Bronchial epithelial cell (primary cell): Measurements from ENCODE around the gene ATP5F1D. TPM values are rescaled to one million over a fixed set of nuclear protein-coding genes. Genes with fewer than 3 reads are reported as not detected.

Source experiments
- DNase-seq: peaks from one replicate; pipeline ENCODE4 v3.0.0-alpha.2; 2010; ENCODE audit warnings: low read depth
- FAIRE-seq: peaks from 2 replicates; lab custom pipeline; 2011; peaks lifted over from hg19 to GRCh38; lab: Jason Lieb, UNC
- H3K27me3 ChIP-seq: 2 replicates; pipeline ENCODE4 v1.5.1; 2011; ENCODE audit warnings: low read length; ENCODE audit not compliant: control insufficient read depth, insufficient read depth
- H3K36me3 ChIP-seq: 2 replicates; pipeline ENCODE4 v1.5.1; 2011; ENCODE audit warnings: low read length; ENCODE audit not compliant: control insufficient read depth, insufficient read depth
- H3K4me3 ChIP-seq: 2 replicates; pipeline ENCODE4 v1.5.1; 2011; ENCODE audit warnings: mild to moderate bottlenecking, low read depth, low read length, control low read depth
- CTCF ChIP-seq: IDR thresholded peaks from 2 replicates; pipeline ENCODE4 v1.5.1; 2011; ENCODE audit warnings: mild to moderate bottlenecking, moderate library complexity, low read length, control low read depth, inconsistent platforms; ENCODE audit not compliant: insufficient read depth, severe bottlenecking
- total RNA-seq: library from RNA; depleted of rRNA; stranded (reverse); fragments of >200 nt; gene quantifications from 2 replicates; pipeline ENCODE4 v1.2.1, GENCODE V29; 2014

ATP5F1D gene
- total RNA-seq, 1 donor from 2014 or later: 8.7 TPM

GRCh38 chr19:1273263-1274041, 31.9 kb downstream of the ATP5F1D start:
- no peak for TF ChIP-seq CTCF
- Histone ChIP-seq H3K36me3 (peaks cover 35% of the 10 kb centered on the region), H3K27me3 (no peaks in the 10 kb centered on the region), H3K4me3 (no peak overlapping the region)
- DNase-seq (no peak), FAIRE-seq (no peak)

DNA sequence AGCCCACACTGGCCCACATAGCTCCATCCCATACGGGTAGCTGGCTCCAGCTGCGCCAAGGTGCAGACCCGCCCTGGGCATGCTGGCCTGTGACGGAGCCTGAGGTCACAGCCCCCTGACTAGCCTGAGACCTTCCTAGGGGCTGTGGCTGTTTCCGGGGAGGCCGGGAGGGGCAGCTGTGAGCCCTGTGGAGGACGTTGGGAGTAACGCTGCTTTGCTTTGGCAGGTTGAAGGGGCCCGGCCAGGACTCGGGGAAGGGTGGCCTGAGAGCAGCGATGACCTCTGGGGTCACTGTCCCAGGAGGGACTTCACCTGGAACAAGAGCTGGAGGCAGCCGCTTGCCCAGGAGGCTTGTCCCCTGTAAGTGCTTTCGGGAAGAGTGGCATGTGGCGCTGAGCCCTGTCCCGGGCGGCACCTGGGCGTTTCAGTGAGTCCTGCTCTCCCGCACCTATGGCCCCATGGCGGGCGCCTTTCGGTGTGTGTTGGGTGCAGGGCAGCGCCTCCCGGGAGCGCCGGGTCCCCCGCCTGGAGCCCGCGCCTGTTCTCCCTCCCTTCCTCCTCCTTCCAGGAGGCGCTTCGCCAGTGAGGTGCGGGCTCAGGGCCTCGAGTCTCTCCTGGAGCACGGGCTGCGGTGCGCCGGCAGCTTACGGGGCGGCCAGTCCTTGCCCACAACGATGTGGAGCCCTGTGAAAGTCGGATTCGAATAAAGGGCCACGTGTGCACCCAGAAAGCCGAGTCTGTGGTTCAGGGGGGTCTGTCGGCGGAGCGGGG, 32.7 kb downstream of the ATP5F1D start:
- DNase-seq (no peak), FAIRE-seq (no peak)
- Histone ChIP-seq H3K36me3 (peaks cover 41% of the 10 kb centered on the region), H3K27me3 (no peaks in the 10 kb centered on the region), H3K4me3 (peak overlapping the region; percentile 79)
- TF ChIP-seq CTCF: no peak

- Histone ChIP-seq H3K4me3 (peak overlapping the region; percentile 79), H3K27me3 (no peaks in the 10 kb centered on the region), H3K36me3 (peaks cover 45% of the 10 kb centered on the region)
- TF ChIP-seq CTCF: no peak
- DNase-seq (no peak), FAIRE-seq (no peak)
Observed at GRCh38 chr19:1274852-1275259, 33.3 kb downstream of the ATP5F1D start.

DNA sequence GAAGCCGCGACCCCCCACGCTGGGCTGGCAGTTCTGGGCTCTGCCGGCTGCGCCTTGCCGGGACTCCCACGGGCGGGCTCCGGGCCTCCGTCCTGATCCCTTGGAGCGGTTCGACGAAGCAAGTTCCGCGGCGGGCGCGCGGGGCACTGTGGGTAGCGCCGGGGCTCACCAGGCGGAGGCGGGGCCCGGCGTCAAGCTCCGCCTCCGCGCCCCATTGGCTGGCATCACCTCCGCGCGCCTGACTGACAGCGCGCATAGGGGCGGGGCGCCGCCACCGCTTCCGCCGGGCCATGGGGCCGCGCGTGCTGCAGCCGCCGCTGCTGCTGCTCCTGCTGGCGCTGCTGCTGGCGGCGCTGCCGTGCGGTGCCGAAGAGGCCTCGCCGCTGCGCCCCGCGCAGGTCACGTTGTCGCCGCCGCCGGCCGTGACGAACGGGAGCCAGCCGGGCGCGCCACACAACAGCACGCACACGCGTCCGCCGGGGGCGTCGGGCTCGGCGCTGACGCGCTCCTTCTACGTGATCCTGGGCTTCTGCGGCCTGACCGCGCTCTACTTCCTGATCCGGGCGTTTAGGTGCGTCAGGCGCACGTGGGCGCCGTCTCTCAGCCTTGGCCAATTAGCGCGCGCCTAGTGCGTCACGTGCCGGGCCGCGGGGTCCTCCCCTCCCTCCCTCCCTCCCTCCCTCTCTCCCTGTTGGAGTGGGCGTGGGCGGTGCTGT, 33.9 kb downstream of the ATP5F1D start, which contains the start of gene FAM174C:
Gene FAM174C (plus strand): TSS at position 271 of the 716 bp plus-strand sequence. CDS start 20 bp downstream, at position 291.
- peak; percentile 84 for DNase-seq
- FAIRE-seq: no peak
- Histone ChIP-seq H3K4me3 (peak within 1 kb of the TSS; percentile 79), H3K36me3 (peaks cover 43% of the 10 kb centered on the region), H3K27me3 (no peaks in the 10 kb centered on the region)
- no peak for TF ChIP-seq CTCF

DNA sequence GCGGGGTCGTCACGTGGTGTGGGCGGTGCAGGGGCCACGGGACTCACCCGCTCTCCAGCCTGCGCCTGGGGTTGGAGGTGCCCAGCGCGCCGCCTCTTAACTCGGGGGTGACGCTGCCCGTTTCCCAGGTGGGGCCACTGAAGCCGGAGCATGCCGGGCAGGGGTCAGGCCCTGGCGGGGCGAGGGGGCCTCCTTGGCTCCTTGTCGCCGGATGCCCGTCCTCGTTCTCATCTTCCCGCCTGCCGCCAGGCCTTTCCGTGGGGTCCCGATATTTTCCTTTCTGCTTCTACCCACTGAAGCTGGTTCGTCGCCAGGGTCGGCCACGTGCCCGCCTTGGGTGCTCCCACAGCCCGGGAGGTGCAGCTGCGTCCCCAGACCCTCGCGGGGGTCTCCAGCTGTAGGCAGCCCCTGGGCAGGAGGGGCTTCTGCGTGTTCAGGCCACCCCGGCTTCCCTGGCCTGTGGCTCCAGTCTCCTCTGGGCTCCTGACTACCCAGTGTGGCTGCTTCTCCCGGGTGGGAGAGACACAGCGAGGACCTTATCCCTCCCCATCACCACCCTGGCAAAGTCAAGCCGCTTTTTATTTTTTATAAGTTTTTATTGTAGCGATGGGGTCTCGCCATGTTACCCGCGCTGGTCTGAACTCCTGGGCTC, 34.6 kb downstream of the ATP5F1D start:
- Histone ChIP-seq H3K36me3 (peaks cover 39% of the 10 kb centered on the region), H3K27me3 (no peaks in the 10 kb centered on the region), H3K4me3 (peak overlapping the region; percentile 79)
- TF ChIP-seq CTCF: no peak
- DNase-seq (no peak), FAIRE-seq (no peak)
